GM21381 (cell line): ENCODE results near the gene ANKRD34C.
A peak's percentile ranks its signal among the peaks of the same experiment; 100 is the strongest.
"Not testable (repeated sequence)": the region's sequence is repeated elsewhere in the genome, so short reads cannot be mapped to it uniquely, and the experiment has no call there.

Experiments
- ATAC-seq: cut with Tn5 transposase; IDR thresholded peaks from one replicate; pipeline ENCODE4 v1.9.1; 2021; ENCODE audit warnings: mild to moderate bottlenecking, moderate library complexity; ENCODE audit not compliant: unreplicated experiment

ANKRD34C gene

GRCh38 chr15:79310985-79311900, 28.7 kb downstream of the ANKRD34C start, which contains the start of gene TMED3:
TSS of gene TMED3 (plus strand) at chr15:79311112. CDS start at chr15:79311250, 138 bp downstream.
- ATAC-seq: peak; percentile 88

GRCh38 chr15:79311901-79312553, 29.5 kb downstream of the ANKRD34C start:
- ATAC-seq: no peak

GRCh38 chr15:79314186-79314585, 31.7 kb downstream of the ANKRD34C start:
- ATAC-seq: no peak

- no peak for ATAC-seq
Observed at GRCh38 chr15:79314811-79315210, 32.3 kb downstream of the ANKRD34C start.

- no peak for ATAC-seq
Observed at GRCh38 chr15:79315623-79316328, 33.3 kb downstream of the ANKRD34C start.

GRCh38 chr15:79316864-79317263, 34.3 kb downstream of the ANKRD34C start:
- ATAC-seq: no peak

GRCh38 chr15:79319973-79320372, 37.5 kb downstream of the ANKRD34C start:
- ATAC-seq: not testable (repeated sequence)

- ATAC-seq: no peak
Observed at GRCh38 chr15:79321876-79322275, 39.4 kb downstream of the ANKRD34C start.

GRCh38 chr15:79322306-79322705, 39.8 kb downstream of the ANKRD34C start:
- ATAC-seq: no peak

GRCh38 chr15:79322945-79323344, 40.4 kb downstream of the ANKRD34C start:
- ATAC-seq: no peak

- ATAC-seq: no peak
Observed at GRCh38 chr15:79329171-79329611, 46.7 kb downstream of the ANKRD34C start.
